ENCODE data around the gene DBNL. TPM values are rescaled to one million over a fixed set of nuclear protein-coding genes. Genes with fewer than 3 reads are reported as not detected.

The DBNL gene
- total RNA-seq, 6 donors from 2014 or later: 81.8 to 169 (median 130) TPM

DNA sequence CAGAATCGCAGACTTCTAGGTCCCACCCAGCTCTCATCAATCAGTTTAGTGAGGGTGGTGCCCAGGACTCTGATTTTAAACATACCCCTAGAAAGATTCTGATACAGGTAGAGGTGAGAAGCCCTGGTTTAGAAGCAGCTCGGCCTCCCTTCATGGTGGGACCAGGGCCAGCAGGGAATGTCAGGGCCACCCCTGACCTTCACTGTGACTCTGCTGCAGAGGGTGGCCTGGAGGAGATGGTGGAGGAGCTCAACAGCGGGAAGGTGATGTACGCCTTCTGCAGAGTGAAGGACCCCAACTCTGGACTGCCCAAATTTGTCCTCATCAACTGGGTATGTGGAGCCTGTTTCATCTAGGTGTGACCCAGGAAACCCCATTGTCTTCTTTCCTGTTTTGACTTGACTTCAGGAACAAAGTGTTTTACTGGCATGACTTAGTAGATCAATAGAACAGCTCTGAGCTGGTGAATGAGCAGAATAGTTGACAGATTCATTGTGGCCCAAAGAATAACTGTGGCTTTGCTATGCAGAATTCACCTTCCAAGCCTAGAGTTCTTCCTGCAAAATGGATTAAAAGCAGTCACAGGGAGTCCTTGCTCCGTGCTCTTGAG is 7.2 kb downstream of the DBNL start:
- H3K4me3 ChIP-seq: no peak overlapping the region
- no peaks in the 10 kb centered on the region for H3K9me3 ChIP-seq
- WGBS, 2 donors: 87 to 89% methylated on average over 5 of the region's 5 CpGs
- H3K27me3 ChIP-seq: no peaks in the 10 kb centered on the region
- peaks cover 20 to 54% (median 24%) of the 10 kb centered on the region in 4 donors for H3K4me1 ChIP-seq
- DNase-seq (peak in 1 of 2 donors; percentile 4), ATAC-seq (ENCODE audit: low FRiP score in 2 of 2) (no peak)
- H3K27ac ChIP-seq: peak overlapping the region in 3 of 4 donors; percentile 45 to 55 (median 53)
- peaks cover 2 to 72% (median 61%) of the 10 kb centered on the region in 4 donors for H3K36me3 ChIP-seq
- TF ChIP-seq POLR2A (IDR thresholded peaks at IDR 0.05) (no peak), POLR2AphosphoS5 (IDR thresholded peaks at IDR 0.05) (no peak), EP300 (IDR thresholded peaks at IDR 0.05) (no peak)
- TF ChIP-seq, protein P1, sequence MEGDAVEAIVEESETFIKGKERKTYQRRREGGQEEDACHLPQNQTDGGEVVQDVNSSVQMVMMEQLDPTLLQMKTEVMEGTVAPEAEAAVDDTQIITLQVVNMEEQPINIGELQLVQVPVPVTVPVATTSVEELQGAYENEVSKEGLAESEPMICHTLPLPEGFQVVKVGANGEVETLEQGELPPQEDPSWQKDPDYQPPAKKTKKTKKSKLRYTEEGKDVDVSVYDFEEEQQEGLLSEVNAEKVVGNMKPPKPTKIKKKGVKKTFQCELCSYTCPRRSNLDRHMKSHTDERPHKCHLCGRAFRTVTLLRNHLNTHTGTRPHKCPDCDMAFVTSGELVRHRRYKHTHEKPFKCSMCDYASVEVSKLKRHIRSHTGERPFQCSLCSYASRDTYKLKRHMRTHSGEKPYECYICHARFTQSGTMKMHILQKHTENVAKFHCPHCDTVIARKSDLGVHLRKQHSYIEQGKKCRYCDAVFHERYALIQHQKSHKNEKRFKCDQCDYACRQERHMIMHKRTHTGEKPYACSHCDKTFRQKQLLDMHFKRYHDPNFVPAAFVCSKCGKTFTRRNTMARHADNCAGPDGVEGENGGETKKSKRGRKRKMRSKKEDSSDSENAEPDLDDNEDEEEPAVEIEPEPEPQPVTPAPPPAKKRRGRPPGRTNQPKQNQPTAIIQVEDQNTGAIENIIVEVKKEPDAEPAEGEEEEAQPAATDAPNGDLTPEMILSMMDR (IDR thresholded peaks at IDR 0.05): no peak

DNA sequence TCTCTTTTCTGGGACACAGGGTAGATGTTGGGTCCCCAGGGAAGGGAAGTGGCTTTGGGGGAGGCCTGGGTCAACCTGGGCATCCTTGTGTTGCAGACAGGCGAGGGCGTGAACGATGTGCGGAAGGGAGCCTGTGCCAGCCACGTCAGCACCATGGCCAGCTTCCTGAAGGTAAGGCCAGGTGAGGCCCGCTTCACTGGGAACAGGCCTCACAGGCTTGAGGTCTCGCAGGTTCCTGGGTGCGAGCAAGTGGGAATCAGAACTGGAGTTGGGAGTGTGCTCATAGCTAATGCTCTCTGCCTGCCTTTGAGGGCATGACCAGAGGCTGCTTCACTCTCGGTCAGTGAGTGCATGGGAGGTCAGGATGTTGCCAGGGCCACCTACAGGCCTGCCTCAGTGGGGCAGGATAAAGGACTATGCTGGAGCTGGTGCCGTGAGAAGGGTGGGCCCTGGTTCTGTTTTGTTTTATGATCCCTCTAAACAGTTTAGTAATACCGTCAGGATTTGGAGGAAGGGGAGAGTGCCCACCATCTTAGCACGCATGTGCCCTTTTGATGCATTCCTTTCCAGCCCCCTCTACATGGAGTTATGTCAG is 8.4 kb downstream of the DBNL start:
- peaks cover 11 to 44% (median 16%) of the 10 kb centered on the region in 4 donors for H3K4me1 ChIP-seq
- H3K36me3 ChIP-seq: peaks cover 12 to 83% (median 72%) of the 10 kb centered on the region in 4 donors
- no peaks in the 10 kb centered on the region for H3K27me3 ChIP-seq
- ATAC-seq (ENCODE audit: low FRiP score in 2 of 2): no peak
- WGBS, 2 donors: 95 to 97% methylated on average over 12 of the region's 12 CpGs
- H3K4me3 ChIP-seq: no peak overlapping the region
- DNase-seq: peak in 1 of 2 donors; percentile 16
- TF ChIP-seq POLR2A (IDR thresholded peaks at IDR 0.05): no peak
- TF ChIP-seq EP300 (IDR thresholded peaks at IDR 0.05): no peak
- TF ChIP-seq, protein P1 (IDR thresholded peaks at IDR 0.05): no peak
- no peak for TF ChIP-seq POLR2AphosphoS5 (IDR thresholded peaks at IDR 0.05)
- peak overlapping the region in 1 of 4 donors; percentile 53 for H3K27ac ChIP-seq
- H3K9me3 ChIP-seq: no peaks in the 10 kb centered on the region

DNA sequence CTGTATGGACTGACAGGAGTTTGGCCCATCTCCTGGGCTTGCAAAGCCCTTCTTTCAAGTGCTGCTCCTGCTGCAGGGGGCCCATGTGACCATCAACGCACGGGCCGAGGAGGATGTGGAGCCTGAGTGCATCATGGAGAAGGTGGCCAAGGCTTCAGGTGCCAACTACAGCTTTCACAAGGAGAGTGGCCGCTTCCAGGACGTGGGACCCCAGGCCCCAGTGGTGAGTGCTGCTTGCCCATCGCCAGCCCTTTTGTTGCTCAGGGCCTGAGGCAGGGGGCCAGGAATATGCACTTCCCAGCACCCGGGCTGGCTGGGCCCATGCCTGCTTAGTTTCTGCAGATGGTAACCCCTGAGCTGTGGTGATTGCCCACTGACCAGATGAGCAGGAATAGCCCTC is 12.2 kb downstream of the DBNL start:
- Histone ChIP-seq H3K27ac (no peak overlapping the region), H3K27me3 (no peaks in the 10 kb centered on the region), H3K9me3 (no peaks in the 10 kb centered on the region), H3K36me3 (peaks cover 44 to 95% (median 88%) of the 10 kb centered on the region in 4 donors), H3K4me1 (peaks cover 0 to 8% (median 4%) of the 10 kb centered on the region in 4 donors), H3K4me3 (no peak overlapping the region)
- ATAC-seq (ENCODE audit: low FRiP score in 2 of 2): no peak
- TF ChIP-seq POLR2A (IDR thresholded peaks at IDR 0.05): no peak
- TF ChIP-seq, protein P1 (IDR thresholded peaks at IDR 0.05): no peak
- no peak for TF ChIP-seq POLR2AphosphoS5 (IDR thresholded peaks at IDR 0.05)
- no peak for TF ChIP-seq EP300 (IDR thresholded peaks at IDR 0.05)
- DNase-seq: peak in 1 of 2 donors; percentile 10
- 92 to 97% methylated on average over 4 to 7 of the region's 7 CpGs for WGBS, 2 donors

DNA sequence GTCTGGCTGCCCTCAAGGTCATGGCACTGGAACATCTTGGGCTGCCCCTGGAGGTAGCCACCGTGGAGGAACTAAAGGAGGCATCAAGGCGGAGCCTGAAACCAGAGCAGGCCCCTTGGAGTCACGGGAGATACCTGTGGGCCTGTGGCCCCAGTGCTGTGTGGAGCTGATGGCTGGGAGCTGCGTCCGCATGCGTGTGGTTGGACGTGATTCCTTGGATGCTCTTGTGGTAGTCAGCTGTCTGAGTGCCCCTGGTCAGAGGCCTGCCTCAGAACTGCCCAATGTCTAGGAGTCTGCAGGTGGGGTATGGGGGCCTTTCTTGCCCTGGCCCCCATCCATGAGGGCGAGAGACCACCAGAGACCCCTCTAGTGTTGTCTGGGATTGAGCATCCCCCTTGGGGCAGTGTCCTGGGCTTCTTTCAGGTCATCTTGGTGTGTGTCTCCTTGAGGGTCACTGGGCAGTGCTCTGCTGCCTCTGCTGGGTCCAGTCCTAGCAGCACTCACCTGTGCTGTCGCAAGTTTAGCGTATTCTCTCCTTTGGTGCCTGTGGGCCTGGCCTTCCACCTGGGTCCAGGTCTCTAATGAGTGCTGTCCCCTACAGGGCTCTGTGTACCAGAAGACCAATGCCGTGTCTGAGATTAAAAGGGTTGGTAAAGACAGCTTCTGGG is 12.8 kb downstream of the DBNL start:
- Histone ChIP-seq H3K4me3 (no peak overlapping the region), H3K27me3 (no peaks in the 10 kb centered on the region), H3K27ac (no peak overlapping the region), H3K4me1 (peaks cover 0 to 4% (median 0%) of the 10 kb centered on the region in 4 donors), H3K9me3 (no peaks in the 10 kb centered on the region), H3K36me3 (peaks cover 44 to 96% (median 89%) of the 10 kb centered on the region in 4 donors)
- DNase-seq: no peak
- no peak for TF ChIP-seq EP300 (IDR thresholded peaks at IDR 0.05)
- WGBS, 2 donors: 98 to 100% methylated on average over 2 to 10 of the region's 11 CpGs
- no peak for ATAC-seq (ENCODE audit: low FRiP score in 2 of 2)

Measured in upper lobe of left lung (tissue), 6 donors.